OCI-M1 (cell line): Measurements from ENCODE around the gene ARID1B.

ENCODE experiments used
- DNase-seq: peaks from one replicate; lab custom pipeline; 2025; lab: John Stamatoyannopoulos, UW

The ARID1B gene

DNA sequence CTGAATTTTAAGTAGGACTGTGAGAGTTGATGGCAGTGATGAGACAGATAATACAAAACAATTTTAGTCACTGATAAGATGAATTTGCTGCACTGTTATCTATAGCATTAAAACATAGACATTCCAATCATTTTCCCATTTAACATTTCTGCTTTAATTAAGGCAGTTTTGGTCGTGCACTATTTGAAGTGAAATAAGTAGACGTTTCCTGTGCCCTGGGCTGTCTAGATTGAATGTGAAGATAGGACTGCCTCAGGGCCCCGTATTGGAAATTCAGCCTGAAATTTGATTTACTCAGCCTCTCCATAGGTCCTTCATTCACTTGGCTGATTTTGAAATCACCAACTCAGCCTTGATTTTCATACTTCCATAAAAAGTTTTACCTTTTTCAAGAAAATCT, 48.3 kb downstream of the ARID1B start:
- no peak for DNase-seq

DNA sequence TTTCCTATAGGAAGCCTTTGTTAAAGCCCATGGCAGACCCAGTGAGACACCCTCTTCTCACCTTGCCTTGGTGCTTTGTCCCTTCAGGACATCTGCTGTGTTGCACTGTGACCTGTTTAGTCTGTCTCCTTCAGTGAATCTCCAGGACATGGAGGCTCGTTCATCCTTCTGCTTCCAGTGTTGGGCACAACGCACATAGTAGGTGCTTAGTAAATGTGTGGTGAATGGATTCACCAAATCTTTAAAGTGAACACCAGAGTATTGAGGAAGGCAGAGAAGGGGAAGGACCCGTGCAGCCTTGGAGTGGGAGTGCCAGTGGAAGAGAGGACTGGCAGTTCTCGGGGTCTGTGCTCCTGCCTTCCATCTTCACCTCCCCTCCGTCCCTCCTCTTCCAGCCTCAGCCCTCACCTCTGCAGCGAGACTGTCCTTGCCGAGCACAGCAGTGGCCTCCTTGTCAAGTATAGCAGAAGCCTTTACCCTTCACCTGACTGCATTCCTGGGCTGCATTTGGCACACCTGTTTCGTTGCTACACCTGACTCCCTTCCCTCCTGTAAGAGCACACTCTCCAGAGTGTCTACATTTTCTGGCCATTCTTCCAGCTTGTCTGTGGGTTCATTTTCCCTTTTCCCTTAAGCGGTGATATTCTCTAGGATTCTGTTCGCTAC, 49.2 kb downstream of the ARID1B start:
- DNase-seq: no peak

DNA sequence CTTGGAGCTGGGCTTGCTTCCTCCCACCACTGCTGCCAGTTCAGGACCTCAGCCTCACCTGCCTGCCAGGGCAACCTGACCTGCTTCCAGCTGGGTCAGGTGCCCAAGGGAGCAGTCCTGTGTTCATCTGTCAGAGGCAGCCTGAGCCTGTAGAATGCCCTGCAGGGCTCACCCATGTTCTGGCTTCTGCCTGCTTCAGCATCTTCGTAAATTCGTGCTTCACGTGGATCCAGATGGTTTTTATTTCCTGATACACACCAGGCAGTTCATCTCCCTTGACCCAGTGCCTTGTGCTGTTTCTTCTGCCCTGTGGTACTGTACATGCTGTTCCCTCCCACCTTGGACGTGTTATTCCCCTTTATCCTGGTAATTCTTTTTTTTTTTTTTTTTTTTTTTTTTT, 50.2 kb downstream of the ARID1B start:
- no peak for DNase-seq

DNA sequence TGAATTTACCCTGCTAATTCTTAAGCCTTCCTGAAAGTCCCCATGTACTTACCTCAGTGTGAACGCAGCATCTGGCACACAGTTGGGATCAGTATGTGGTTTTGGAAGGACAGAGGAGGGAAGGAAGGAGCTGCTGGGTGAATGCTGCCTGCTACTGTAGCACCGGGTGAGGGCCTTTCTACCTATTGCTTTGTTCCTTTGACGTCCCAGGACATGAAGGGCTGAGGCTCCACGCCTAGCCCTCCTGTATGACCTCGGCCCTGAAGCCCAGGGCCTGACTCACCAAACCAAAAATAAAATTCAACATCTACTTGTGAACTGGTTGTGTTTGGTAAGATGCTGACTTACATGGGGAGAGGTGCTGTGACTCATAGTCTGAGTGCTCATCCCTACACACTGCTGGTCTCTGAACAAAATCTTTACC, 51.1 kb downstream of the ARID1B start:
- DNase-seq: no peak

DNA sequence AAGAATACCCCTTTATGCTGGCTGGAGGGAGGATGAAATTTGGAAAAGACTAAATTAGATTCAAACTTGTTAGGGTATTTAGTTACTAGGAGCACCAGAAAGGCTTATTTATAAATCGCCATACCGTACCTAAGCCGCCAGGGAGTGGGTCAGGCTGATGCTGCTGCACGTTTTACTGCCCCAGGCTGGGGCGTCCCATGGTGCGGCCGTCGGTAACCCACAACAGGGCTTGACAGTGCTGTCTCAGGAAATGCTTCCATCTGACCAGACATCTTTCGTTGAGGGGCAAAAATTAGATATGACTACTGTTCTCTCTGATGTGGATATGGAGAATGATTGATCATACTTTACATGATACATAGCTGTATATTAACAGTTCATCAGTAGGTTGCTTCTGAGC, 52.9 kb downstream of the ARID1B start:
- DNase-seq: no peak

DNA sequence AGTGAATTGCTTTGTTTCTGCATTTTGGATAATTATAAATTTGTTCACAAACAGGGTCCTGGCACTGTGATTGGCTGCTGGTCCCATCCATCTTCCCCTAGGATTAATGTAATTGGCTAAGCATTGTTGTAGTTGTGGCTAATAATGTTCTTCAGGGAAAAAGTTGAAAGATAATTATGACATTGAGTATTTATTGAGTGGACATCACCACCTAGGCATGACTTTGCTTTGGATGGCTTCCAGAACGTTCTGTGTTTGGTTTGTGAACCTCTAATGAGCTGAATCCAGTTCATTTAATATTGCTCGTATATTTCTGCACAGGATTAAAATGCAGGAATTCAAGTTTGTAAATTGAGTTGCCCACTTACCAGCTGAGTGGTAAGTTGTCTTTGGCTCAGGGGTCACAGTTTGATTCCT, 55.1 kb downstream of the ARID1B start:
- DNase-seq: no peak

DNA sequence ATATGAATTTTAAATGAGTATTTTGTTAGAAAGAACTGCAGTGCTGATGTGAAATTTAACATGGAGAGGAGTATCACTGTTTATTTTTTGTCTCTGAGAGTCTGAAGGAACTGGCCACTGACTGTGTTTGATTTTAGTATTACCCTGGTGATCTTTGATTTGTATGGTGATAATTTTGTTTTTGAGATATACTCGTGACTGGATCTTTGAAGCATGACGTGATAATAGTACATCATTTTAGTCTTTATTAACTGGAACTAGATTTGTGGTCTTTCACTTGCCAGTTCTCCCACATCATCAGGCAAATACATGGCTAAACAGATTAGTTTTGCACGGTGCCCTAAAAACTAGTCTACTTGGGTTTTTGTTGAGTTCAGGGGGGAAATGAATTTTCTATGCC, 55.5 kb downstream of the ARID1B start:
- no peak for DNase-seq

DNA sequence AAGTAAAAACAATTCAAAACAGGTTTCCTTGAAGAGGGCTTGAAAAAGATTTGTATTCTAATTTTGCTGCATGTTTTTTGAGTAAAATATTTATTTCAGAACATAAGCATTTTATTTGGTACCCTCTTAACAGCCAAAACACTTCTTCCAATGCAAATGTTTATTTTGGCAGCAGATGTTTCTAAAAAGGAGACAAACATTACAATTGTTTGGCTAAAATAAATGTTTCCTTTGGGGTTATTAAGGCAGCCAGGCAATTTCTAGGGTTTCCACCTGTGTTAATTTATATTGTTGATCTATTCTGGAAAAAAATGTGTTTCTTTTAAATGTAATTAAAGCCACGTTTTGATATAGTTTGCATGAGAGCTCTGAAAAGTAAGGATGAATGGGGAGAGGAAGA, 56.6 kb downstream of the ARID1B start:
- no peak for DNase-seq

DNA sequence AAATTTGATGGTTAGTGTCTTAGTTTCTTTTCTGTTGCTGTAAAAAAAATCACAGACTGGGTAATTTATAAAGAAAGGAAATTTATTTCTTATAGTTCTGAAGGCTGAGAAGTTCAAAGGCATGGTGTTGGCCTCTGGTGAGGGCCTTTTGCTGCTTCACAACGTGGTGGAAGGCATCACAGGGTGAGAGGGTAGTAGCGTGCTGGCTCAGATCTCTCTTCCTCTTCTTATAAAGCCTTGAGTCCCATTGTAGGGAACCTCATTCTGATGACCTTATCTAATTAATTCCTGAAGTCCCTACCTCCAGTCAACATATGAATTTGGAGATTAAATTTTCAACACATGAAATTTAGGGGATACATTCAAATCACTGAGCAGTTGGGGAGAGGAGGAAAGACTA, 62.0 kb downstream of the ARID1B start:
- DNase-seq: no peak

DNA sequence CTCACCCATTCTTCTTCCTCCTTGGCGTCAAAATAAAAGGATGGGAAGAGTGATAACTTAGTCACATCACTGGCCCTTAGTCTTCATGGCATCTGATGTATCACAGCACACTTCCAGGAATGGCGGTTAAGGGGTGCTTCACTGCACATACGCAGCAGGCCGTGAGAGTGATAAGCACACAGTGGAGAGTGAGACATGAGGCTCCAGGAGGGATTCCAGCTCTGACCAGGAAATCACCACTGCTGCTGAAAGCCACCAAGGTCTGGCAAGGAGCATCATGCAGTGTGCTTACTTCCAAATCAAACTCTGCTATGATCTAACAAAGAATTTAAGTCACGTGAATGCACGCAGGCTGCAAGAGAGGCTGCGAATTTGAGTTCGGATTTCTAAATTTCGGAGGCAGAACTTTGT, 62.4 kb downstream of the ARID1B start:
- DNase-seq: no peak

DNA sequence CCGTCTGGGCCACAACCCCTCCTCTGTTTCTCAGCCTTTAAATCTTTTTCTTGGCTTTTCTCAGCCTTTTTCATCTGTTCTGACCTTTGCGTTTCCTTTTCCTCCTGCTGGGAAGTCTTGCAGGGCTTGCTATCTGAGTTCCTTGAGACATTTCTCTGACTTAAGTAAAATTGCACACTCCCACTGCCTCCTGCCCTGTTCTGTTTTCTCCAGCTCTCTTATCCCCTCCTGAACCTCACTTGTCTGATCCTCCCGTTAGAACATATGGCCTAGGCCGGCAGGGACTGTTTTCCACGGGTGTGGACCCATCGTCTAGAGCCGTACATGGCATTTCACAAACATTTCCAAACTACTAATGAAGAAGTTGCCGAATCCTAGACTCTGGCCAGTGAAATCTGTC, 63.0 kb downstream of the ARID1B start:
- no peak for DNase-seq

DNA sequence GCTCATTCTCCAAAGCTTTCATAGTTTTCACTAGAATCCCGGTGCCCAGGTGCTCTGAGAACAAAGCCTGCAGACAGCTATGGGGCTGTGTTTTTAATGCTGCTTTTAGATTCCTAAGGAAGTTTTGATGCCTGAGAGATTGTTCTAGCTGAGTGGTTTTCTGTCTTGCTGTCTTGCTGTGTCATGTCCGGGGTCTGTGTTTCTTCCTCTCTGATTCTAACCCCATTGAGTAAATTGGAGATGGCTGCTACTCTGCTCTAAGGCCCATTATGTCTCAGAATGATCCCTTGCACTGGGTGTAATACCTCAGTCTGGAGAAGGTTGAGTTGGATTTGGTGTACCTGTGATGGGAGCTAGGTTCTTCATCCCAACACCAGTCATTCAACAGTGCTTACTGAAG, 63.4 kb downstream of the ARID1B start:
- peak; percentile 23 for DNase-seq

DNA sequence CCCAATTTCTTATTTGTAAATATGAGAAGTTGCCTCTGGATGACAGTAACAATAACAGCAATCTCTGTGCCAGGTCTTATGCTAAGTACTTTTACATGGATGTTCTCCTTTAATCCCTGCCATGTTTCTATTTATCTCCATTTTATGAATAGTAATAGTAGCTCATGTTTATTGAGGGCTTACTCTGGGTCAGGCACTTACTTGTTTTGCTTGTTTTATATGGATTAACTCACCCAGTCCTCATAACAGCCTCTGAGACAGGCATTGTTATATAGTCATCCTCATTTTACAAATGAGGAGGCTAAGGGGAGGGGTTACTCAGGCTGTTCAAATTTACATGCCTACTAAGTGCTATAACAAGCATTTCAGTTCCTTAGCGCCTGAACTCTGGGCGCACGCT, 64.3 kb downstream of the ARID1B start:
- DNase-seq: no peak

DNA sequence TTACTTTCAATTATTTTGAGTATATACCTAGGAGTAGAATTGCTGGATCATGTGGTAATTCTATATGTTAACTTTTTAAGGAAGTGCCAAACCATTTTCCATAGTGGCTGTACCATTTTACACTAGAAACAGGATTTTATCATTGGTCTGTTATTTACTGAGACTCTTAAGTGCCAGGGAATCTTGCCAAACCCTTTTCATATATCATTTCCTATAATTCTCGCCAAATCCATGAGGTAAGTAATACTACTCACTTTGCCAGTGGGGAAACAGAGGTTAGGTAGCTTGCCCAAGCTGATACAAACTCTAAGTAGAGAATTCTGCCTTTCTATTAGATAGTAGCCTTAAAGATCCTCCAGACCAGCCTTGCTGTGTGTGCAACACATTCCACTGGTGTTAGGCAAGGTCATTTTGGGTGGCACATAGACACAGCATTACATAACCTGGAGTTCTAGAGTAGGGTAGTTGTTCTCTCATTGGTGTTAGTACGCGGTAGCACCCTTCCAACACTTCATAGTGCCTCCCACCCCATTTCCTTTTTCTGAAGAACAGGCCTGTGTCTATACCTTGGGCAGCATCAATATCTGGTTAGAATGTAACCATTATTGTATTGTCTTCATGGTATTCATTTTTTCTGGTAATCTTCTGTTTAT, 65.5 kb downstream of the ARID1B start:
- no peak for DNase-seq

DNA sequence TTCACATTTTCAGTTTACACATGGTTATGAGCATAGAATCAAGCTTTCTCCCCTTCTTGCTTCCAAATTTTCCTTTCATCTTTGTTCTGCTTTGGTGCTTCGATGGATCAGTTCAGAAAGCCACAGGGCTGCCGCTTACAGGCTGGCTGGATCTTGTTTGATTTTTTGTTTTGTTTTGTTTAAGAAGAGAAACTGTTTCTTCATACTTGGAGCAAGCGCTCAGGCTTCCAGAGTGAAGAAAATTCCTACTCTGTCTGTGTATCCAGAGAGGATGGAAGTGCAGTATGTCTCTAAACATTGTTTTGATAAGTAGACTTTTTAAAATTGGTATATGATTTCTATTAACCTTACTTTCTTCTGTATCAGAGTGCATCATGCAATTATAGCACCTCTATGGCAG, 66.9 kb downstream of the ARID1B start:
- DNase-seq: no peak

DNA sequence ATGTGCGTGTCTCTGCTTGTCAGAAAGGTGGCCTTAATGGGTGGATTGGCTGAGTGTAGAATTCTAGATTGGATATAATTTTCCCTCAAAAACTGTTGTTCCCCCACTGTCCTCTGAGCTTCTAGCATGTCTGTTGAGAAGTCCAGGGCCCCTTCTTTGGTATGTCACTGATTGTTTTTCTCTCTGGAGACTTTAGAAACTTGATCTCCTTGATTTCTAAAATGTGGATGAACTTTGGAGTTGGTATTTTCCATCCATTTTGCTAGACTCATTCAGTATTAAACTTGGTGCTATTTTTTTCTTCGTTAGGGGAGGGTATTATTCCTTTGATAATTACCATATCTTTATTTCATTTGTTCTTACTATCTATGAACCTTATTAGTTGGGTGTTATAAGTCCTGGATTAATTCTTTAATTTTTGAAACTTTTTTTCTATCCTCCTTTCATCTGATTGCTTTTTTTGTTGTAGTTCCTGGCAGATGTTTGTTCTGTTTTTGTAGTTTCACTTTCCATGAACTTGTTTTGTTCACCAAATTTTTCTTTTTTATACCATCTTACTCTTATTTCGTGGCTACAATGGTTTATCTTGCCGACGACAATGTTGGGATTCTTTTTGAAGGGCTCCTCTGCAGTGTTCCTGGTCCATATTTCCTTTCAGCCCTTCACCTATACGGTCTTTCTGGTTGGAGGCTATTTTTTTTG, 68.4 kb downstream of the ARID1B start:
- DNase-seq: no peak

DNA sequence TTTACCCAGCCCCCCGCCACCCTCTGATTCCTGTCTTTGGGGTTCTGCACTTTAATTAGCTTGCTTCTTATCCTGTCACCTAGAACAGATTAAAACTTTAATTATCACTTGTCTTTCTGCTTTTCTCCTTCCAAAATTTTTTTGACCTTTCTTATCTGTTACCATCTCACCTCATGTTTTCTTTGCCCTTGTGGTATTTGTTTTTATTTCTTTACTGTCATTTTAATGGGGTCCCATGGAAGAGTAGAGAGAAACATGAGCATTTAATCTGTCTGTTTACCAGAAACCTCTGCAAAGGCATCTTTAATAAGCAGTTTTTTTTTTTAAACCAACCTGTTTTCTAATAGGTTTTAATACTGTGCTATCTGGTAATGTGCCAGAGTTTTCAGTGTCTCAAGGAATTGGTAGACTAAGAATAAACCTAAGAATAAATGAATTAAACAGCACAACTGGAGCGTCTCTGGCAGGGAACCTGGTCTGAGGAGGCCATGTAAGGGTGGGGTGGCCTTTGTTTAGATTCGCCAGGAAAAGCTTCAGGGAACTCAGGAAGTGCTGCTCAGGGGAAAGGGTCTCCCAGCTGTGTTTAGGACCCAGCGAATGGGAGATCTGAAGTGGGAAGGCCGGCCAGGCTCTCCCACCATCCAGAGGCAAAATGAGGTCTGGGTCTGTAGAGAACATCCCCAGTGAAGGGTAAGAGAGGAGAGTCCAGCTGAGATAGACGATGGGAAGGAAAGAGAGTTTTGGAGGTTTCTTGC, 69.8 kb downstream of the ARID1B start:
- no peak for DNase-seq

DNA sequence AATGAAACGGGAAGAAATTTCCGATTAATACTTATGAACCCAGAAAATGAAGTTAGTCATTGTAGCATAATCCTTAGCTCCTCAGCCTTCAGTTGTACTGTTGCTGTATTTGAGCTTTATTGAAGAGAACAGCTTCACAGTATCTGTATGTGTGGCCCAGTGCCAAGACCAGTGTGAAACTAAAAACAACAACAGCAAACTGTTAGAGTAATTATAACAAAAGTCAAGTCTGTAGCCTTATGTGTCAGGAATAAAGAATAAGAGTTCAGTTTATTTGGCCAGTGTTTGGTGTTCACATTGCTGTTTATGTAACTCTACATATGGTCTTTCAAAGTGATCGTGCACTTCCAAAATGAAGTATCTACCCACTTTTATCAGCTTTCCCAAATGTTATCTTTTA, 70.9 kb downstream of the ARID1B start:
- peak; percentile 57 for DNase-seq

DNA sequence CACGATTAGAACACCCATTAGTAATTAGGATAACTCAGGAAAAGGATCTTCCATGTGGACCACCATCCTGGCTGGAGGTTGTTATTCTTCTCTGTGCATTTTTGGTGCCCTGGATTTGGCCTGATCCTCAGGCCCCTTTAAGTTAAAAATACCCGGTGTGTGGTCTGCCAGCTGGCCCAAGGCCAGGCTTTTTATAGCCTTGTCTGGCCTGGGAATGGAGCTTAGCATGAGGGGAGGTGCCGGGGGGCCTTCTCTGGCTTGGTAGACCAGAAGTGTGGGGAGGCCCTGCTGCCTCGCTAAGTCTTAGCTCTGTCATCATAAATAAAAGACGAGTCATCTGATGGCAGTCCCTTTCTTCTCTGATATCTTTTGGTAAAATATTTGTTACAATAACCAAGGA, 71.4 kb downstream of the ARID1B start:
- peak; percentile 73 for DNase-seq

DNA sequence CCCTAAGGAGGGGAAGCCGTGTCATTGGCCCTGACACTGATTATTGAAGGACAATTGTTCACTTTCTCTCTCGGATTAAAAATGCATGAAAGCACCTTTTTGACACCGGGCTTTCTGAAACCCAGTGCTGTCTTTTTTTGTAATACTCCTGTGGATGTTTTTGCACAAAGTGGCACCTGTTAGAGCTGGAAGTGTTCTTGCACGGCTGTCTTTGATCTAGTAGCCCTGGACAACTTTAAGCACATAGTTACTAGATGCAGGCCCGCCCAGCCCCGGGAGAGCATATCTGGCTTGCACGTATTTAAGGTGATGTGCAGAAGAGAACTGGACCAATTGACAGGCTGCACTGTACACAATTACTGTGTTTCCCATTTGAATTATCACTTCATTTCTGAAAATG, 72.6 kb downstream of the ARID1B start:
- no peak for DNase-seq

DNA sequence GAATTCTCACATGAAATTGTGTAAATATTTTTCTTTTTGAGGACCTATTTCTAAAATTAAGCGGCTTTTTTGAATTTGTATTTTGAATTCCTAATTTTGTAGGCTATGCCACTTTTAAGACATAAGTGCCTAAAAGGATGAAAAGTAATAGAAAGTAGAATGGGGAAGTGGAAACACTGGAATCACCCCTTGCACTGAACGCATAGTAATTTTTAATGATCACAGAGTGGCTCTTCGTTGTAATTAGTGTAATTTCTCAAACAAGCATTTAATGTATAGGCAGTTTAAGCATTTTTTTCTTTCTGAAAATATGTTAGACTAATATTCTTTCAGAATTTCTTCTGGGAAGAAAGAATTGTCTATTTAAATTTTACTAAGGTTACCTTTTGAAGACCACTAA, 73.2 kb downstream of the ARID1B start:
- DNase-seq: no peak

DNA sequence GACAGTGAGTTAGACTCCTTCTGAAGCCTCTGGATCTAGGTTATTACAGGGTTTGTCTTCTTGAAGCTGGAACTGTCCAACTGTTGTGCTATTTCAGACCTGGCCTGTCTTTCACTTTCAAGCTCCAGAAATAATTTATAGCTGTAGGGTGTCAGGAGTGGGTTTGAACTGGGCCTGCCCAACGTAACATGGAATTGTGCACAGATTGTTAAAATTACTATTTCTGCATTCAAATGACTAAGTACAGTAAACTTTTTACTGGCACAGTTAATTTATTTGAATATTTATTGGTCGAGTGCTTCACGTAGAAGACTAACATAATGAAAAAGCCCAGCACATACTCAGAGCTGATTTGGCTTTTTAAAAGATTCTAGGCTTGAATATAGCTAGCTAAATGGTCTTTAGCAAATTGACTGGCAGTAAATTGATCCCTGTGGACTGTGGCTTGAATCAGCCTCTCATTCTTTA, 74.3 kb downstream of the ARID1B start:
- no peak for DNase-seq
